ENCODE measurements around the gene HOMER2.

GRCh38 chr15:82933576-82933975 lies 18.9 kb downstream of the HOMER2 start:
- TF ChIP-seq CTCF (IDR thresholded peaks at IDR 0.05) (no peak), POLR2AphosphoS5 (IDR thresholded peaks at IDR 0.05) (no peak), POLR2A (IDR thresholded peaks at IDR 0.05) (no peak)

Measured in prostate gland (tissue), 2 donors.